Peyer's patch (tissue), 4 donors: ENCODE results near the gene EIF4E2.

Source experiments
- CTCF ChIP-seq, 6 experiments: fragments of 450-650 bp in 4 of 6; fragments of 200-600 bp in 2 of 6; sonication (generic) in 1 of 6; IDR thresholded peaks; one replicate each; pipeline ENCODE4 v1.5.1; 2017 to 2019; ENCODE audit warnings: antibody characterized with exemption in 6 of 6, mild to moderate bottlenecking in 3 of 6, moderate library complexity in 1 of 6
- POLR2A ChIP-seq, 2 donors: fragments of 450-650 bp; IDR thresholded peaks; one replicate each; pipeline ENCODE4 v1.5.1; 2017; ENCODE audit warnings: antibody characterized with exemption in 2 of 2, mild to moderate bottlenecking in 2 of 2, moderate library complexity in 2 of 2

- TF ChIP-seq CTCF (IDR thresholded peaks at IDR 0.05) (no peak), POLR2A (IDR thresholded peaks at IDR 0.05) (no peak)
These were observed 39.1 kb upstream of the EIF4E2 start for GRCh38 chr2:232511336-232511890.
